Hematopoietic multipotent progenitor cell treated with erythropoietin and hydrocortisone succinate and interleukin-3 and kit ligand, for 15 days (in vitro differentiated cells): ENCODE results near the gene C16orf95.

ENCODE experiments used
- DNase-seq: peaks from one replicate; pipeline ENCODE4 v3.0.0-alpha.2; 2015; ENCODE audit warnings: low spot score

Gene C16orf95

DNA sequence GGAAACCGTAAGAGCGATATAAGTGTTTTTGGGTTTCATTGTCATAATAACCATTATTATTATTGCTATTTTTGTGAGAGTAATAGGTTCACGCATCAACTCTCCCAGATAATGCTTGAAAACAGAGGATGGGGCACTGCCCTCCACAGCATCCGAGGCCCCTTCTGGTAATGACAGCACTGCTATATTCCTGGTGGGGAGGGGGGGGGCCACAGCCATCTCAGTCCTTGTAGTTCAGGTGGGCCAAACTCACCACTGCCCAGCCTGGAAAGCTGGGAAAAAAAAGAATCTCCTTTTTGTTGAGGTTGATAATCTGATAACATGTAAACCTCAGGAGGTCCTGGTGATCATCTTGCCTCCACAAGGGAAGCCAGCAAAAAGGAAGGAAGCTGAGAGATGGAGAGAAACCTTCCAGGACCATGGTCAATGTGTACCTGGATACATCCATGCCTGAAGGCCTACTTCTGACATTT is 706 bp downstream of the C16orf95 start:
- no peak for DNase-seq

- no peak for DNase-seq
These were observed 2.2 kb downstream of the C16orf95 start for GRCh38 chr16:87314990-87315420.

GRCh38 chr16:87312008-87312407 is 5.2 kb downstream of the C16orf95 start:
- no peak for DNase-seq

GRCh38 chr16:87311387-87311786 is 5.8 kb downstream of the C16orf95 start:
- DNase-seq = no peak

DNA sequence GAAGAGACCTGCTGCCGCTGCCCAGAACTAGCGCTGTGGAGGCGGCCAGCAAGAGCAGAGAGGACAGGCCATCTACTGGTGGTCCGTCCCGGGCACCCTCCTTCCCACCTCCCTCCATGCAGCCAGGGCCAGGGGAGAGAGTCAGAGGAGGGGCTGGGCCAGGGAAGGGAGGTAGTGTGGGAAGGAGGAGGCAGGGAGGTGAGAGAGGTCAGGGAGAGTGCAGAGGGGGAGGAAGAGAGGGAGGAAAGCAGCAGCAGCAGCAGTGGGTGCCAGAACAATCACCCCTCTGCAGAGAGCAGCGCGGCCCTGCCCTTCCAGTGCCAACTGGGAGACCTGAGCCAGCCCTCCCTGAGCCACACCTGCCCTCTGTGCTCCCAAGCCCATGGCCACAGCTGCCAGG is 6.6 kb downstream of the C16orf95 start:
- DNase-seq = peak; percentile 18

GRCh38 chr16:87309620-87310525 is 7.3 kb downstream of the C16orf95 start:
- DNase-seq = peak; percentile 74

GRCh38 chr16:87308826-87309225 is 8.4 kb downstream of the C16orf95 start:
- no peak for DNase-seq

GRCh38 chr16:87306516-87306915 is 10.7 kb downstream of the C16orf95 start:
- no peak for DNase-seq

DNA sequence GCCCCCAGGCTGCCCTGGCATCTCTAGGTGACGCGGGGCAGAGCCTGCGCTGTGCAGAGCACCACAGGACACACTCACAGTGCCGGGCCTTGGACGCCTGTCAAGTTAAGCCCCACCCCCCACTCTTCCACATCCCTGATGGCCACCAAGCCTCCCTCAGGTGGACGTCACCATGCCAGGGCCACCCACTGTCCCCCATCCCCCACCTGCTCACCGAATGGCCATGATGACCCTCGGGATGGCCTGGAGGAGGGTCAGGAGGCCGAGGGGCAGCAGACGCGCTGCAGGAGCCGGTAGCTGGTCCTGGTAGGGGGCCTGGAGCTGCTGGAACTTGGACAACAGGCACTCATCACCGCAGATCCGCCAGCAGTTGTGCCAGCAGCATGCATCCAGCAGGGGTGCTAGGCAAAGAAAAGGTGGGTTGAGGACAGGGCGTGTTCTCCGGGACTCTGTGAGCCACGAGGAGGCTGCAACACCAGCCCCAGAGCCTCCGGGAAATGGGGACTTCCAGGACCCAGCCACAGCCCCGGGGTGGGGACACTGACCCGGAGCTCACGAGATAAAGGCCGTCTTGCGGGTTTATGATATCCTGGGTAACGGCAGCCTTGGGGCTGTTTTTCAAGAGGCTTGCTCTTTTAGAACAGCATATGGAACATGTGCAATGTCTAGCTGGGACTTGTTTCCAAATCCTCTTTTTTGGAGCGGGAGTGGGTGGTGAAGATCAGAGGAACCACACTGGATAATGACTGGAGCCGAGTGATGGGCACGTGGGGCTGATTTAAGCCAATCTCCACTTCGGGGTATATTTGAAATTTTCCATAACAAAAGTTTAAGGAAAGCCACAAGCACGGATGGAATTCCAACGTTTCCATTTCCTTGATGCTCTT is 11.4 kb downstream of the C16orf95 start:
- peak; percentile 69 for DNase-seq

- DNase-seq = no peak
These were observed 12.2 kb downstream of the C16orf95 start for GRCh38 chr16:87304951-87305350.

GRCh38 chr16:87303962-87304521 is 13.2 kb downstream of the C16orf95 start:
- no peak for DNase-seq

DNA sequence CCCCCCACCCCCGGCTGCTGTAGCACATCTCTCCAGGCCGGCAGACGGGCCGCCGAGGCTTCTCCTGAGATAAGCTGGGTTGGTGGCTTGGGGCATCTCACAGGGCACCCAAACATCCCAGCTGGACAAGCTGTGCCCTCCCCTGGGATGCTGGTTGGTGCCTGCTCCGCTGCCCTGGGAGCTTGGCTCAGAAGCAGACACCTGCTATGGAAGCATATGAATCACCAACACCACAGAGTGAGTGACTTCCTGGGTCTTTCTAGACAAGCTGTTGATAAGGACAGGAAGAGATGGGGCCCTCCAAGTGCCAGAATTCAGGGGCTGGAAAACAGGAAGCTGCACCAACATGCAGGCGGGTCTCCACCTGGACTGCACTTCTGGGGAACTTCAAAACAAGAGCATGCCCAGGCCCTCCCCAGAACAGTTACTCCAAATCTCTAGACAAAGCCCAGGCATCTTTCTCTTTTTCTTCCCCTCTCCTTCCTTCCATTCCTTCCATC is 13.7 kb downstream of the C16orf95 start:
- DNase-seq = no peak

GRCh38 chr16:87298857-87299465 is 18.2 kb downstream of the C16orf95 start:
- no peak for DNase-seq

DNA sequence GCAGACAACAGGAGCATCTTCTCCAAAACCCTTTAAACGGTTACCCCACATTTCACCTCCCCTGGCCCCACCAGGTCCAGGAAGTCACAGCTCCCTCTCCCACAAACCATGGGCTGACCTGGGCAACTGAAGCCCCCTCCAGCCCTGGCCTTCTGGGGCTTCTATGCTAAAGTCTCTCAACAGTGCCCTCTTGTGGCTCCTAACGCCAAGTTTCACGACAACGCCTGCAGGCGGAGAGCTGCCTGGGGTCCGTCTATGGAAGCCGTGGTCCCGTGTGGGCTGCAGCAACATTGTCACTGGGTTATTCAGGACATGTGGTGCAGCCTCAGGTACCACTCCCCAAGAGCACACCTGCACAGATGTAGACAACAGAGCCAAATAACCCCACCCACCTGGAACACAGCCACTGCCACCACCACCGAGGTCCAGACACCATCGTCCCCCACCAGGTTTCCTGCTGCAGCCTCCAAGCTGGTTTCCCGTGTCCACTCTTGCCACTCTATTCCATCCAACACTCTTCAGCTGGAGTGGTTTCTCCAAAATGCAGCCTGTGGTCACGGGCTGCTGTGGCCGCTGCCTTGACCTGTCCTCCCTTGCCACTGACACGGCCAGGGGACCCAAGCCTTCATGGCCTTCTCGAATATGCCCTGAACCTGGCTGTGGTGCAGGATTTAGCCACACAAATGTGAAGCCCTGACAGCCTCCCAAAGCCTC is 19.1 kb downstream of the C16orf95 start:
- DNase-seq = peak; percentile 56

- DNase-seq = no peak
These were observed 19.8 kb downstream of the C16orf95 start for GRCh38 chr16:87297407-87297806.

GRCh38 chr16:87295661-87296531 is 21.3 kb downstream of the C16orf95 start:
- DNase-seq = no peak

GRCh38 chr16:87295259-87295658 is 21.9 kb downstream of the C16orf95 start:
- peak; percentile 75 for DNase-seq

- DNase-seq = no peak
These were observed 23.2 kb downstream of the C16orf95 start for GRCh38 chr16:87293990-87294389.

DNA sequence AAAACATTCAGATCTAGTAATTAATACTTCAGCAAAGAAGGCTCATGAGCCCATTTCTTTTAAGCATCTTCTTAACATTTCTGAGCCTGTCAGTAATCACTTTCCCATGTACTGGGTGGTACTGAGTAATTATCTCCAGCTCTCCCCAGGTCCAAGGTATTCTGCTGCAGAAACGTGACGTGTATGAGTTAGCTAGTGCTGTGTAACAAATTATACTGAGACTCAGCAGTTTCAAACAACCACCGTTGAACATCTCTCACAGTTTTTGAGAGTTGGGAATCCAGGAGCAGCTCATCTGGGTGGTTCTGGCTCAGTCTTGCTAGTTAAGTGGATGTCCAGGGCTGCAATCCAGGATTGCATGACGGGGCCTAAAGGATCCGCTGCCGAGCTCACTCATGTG is 25.2 kb downstream of the C16orf95 start:
- DNase-seq = no peak

DNA sequence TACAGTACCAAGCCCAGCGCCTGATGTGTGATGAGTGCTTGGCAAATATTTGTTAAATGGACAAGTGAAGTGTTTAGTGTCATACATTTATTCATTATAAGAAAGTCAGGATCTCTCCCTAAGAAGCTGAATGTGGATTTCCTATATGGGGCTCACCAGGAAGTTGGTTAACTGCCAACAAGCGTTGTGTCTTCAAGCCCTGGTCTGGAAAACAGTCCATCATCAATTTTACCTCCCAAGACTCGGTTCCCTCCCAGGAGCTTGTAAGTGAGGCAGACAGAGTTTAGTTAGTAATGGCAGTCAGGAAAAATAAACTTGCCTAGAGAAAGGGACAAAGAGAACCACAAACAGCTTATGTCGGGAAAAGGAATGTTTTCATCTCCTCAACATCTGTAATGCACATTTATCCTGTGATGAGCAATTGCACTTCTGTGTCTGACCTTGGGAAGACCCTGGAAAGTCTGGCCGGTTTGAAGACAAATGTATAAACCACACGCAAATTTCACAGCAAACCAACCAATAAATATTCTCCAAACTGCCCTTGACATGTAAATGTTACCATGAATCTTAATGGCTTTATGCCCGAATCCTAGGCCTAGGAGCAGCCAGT is 28.3 kb downstream of the C16orf95 start:
- DNase-seq = no peak
